ENCODE measurements around the gene MED27.

MED27 gene

GRCh38 chr9:131853434-131853833 is 226.2 kb downstream of the MED27 start:
- Histone ChIP-seq H3K4me1 (ENCODE audit: insufficient read depth, low read length) (peaks cover 6% of the 10 kb centered on the region), H3K9ac (ENCODE audit: low read depth, low read length) (no peak overlapping the region), H3K36me3 (ENCODE audit: insufficient read depth, low read length) (no peaks in the 10 kb centered on the region), H3K9me3 (ENCODE audit: control insufficient read depth, insufficient read depth, low read length) (no peaks in the 10 kb centered on the region)

DNA sequence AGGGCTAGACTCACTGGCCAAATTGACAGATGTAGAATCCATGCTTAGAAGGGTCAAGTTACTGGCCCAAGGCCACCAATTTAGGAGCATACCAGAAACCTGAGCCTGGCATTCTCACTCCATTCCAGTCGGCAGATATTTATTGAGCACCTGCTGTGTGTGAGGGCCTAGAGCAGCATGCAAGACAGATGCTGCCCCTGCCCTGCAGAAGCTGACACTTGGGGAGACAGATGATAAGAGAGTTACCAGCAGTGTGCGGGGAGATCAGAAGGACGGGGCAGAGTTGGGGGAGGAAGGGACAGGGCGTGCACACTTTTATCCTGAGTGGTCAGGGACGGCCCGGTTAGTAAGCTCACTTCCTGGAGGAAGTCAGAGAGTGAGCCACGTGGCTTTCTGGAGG is 228.3 kb downstream of the MED27 start:
- Histone ChIP-seq H3K9me3 (ENCODE audit: control insufficient read depth, insufficient read depth, low read length) (no peaks in the 10 kb centered on the region), H3K9ac (ENCODE audit: low read depth, low read length) (no peak overlapping the region), H3K36me3 (ENCODE audit: insufficient read depth, low read length) (no peaks in the 10 kb centered on the region), H3K4me1 (ENCODE audit: insufficient read depth, low read length) (peaks cover 6% of the 10 kb centered on the region)

GRCh38 chr9:131849391-131849790 is 230.3 kb downstream of the MED27 start:
- Histone ChIP-seq H3K36me3 (ENCODE audit: insufficient read depth, low read length) (no peaks in the 10 kb centered on the region), H3K4me1 (ENCODE audit: insufficient read depth, low read length) (no peaks in the 10 kb centered on the region), H3K9ac (ENCODE audit: low read depth, low read length) (no peak overlapping the region), H3K9me3 (ENCODE audit: control insufficient read depth, insufficient read depth, low read length) (no peaks in the 10 kb centered on the region)

DNA sequence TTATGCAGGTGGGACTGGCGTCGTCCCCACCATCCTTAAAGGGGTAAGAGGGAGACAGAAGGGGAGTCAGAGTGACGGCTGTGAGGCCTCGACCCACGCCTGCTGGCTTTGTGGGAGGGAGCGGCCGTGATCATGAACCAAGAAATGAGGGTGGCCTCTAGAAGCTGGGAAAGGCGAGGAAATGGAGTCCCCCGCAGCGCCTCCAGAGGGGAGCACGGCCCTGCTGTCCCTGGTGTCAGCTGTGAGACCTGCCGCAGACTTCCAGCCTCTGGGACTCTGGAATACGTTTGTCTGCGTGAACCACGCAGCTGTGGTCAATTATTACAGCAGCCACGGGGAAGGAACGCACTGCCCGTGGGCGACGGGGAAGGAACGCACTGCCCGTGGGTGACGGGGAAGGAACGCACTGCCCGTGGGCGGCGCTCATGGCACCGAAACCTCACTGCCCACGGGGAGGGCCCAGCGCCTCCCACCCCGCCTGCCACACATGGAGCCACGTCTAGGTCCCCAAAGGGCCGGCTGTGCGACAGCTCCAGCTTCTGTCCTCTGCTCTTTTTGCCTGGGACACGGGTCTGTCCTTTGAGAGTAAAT is 231.0 kb downstream of the MED27 start:
- H3K9me3 ChIP-seq (ENCODE audit: control insufficient read depth, insufficient read depth, low read length), result no peaks in the 10 kb centered on the region
- no peaks in the 10 kb centered on the region for H3K4me1 ChIP-seq (ENCODE audit: insufficient read depth, low read length)
- no peaks in the 10 kb centered on the region for H3K36me3 ChIP-seq (ENCODE audit: insufficient read depth, low read length)
- no peak overlapping the region for H3K9ac ChIP-seq (ENCODE audit: low read depth, low read length)

DNA sequence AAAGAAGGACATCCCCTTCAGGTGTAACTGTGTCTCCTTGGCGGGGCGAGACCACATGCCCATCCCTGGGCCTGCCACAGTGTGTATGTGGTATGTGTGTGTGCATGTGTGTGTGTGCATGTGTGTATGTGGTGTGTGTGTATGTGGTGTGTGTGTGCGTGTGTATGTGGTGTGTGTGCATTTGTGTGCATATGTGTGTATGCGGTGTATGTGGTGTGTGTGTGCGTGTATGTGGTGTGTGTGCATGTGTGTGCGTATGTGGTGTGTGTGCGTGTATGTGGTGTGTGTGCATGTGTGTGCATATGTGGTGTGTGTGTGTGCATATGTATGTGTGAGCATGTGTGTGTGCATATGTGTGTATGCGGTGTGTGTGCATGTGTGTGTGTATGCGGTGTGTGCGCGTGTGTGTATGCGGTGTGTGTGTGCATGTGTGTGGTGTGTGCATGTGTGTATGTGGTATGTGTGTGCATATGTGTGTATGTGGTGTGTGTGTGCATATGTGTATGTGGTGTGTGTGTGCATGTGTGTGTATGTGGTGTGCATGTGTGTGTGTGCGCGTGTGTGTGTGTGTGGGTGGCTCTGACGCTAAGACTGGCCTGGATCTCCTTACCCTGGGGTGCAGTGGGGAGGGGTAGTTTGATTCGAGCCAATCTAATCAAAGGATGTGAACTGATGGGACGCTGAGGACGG is 231.9 kb downstream of the MED27 start:
- Histone ChIP-seq H3K36me3 (ENCODE audit: insufficient read depth, low read length) (no peaks in the 10 kb centered on the region), H3K4me1 (ENCODE audit: insufficient read depth, low read length) (no peaks in the 10 kb centered on the region), H3K9ac (ENCODE audit: low read depth, low read length) (no peak overlapping the region), H3K9me3 (ENCODE audit: control insufficient read depth, insufficient read depth, low read length) (no peaks in the 10 kb centered on the region)

GRCh38 chr9:131845305-131846298 is 234.1 kb downstream of the MED27 start:
- no peaks in the 10 kb centered on the region for H3K36me3 ChIP-seq (ENCODE audit: insufficient read depth, low read length)
- no peak overlapping the region for H3K9ac ChIP-seq (ENCODE audit: low read depth, low read length)
- H3K4me1 ChIP-seq (ENCODE audit: insufficient read depth, low read length), result no peaks in the 10 kb centered on the region
- H3K9me3 ChIP-seq (ENCODE audit: control insufficient read depth, insufficient read depth, low read length), result no peaks in the 10 kb centered on the region

DNA sequence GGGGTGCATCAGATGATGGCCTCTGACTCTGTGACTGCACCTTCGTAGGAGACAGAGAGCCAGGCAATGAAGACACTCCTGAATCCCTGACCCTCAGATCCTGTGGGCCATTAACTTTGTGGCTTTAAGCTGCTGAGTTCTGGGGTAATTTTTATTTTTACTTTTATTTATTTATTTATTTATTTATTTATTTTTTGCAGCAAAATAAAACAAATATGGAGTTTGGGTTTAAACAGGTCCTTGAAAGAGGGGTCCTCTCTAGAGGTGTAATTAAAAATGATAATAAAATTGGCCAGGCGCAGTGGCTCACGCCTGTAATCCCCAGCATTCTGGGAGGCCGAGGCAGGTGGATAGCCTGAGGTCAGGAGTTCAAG is 234.9 kb downstream of the MED27 start:
- no peaks in the 10 kb centered on the region for H3K9me3 ChIP-seq (ENCODE audit: control insufficient read depth, insufficient read depth, low read length)
- no peak overlapping the region for H3K9ac ChIP-seq (ENCODE audit: low read depth, low read length)
- no peaks in the 10 kb centered on the region for H3K4me1 ChIP-seq (ENCODE audit: insufficient read depth, low read length)
- H3K36me3 ChIP-seq (ENCODE audit: insufficient read depth, low read length), result no peaks in the 10 kb centered on the region

GRCh38 chr9:131843989-131844744 is 235.5 kb downstream of the MED27 start:
- no peak overlapping the region for H3K9ac ChIP-seq (ENCODE audit: low read depth, low read length)
- no peaks in the 10 kb centered on the region for H3K4me1 ChIP-seq (ENCODE audit: insufficient read depth, low read length)
- no peaks in the 10 kb centered on the region for H3K36me3 ChIP-seq (ENCODE audit: insufficient read depth, low read length)
- H3K9me3 ChIP-seq (ENCODE audit: control insufficient read depth, insufficient read depth, low read length), result no peaks in the 10 kb centered on the region

- no peaks in the 10 kb centered on the region for H3K36me3 ChIP-seq (ENCODE audit: insufficient read depth, low read length)
- H3K9me3 ChIP-seq (ENCODE audit: control insufficient read depth, insufficient read depth, low read length), result no peaks in the 10 kb centered on the region
- no peaks in the 10 kb centered on the region for H3K4me1 ChIP-seq (ENCODE audit: insufficient read depth, low read length)
- no peak overlapping the region for H3K9ac ChIP-seq (ENCODE audit: low read depth, low read length)
These were observed 237.8 kb downstream of the MED27 start for GRCh38 chr9:131841765-131842318.

DNA sequence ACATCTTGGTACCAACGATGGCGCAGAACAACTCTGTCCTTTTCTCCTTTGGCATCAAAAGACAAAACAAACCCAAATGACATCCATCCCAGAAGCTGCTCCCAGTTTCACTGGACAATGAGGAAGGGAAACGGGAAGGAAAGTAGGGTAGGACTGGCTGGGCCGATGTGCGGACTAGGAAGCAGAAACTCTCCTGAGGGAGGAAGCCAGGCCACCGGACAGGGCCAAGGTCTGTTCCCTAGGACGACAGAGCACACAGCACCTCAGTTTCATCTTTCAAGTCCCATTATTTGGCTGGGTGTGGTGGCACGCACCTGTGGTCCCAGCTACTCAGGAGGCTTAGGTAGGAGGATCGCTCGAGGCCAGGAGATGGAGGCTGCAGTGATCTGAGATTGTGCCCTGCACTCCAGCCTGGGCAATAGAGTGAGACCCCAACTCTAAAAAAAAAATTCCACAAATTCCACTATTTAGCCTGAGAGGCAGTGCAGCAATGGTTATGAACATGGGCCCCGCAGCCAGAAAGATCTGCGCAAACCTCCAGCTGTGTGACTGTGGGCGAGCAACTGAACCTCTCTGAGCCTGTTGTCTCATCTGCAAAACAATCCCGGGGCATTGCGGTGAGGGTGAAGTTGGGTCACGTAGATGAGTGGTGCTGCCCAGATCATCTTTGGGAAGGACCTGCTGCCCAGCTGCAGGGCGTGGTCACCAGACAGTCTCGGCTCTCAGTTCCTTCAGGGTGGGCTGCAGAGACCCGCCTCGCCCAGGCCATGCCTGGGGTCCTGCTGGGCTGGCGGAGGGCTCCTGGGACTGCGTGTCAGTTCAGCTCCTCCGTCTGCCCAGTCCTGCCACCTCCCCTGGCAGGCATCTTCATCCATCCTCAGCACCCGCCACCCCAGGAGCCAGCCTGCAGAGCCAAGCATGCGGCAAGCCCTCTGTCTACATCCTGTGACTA is 238.6 kb downstream of the MED27 start:
- H3K9me3 ChIP-seq (ENCODE audit: control insufficient read depth, insufficient read depth, low read length), result no peaks in the 10 kb centered on the region
- H3K9ac ChIP-seq (ENCODE audit: low read depth, low read length), result no peak overlapping the region
- H3K36me3 ChIP-seq (ENCODE audit: insufficient read depth, low read length), result no peaks in the 10 kb centered on the region
- no peaks in the 10 kb centered on the region for H3K4me1 ChIP-seq (ENCODE audit: insufficient read depth, low read length)

- Histone ChIP-seq H3K9ac (ENCODE audit: low read depth, low read length) (no peak overlapping the region), H3K36me3 (ENCODE audit: insufficient read depth, low read length) (no peaks in the 10 kb centered on the region), H3K9me3 (ENCODE audit: control insufficient read depth, insufficient read depth, low read length) (no peaks in the 10 kb centered on the region), H3K4me1 (ENCODE audit: insufficient read depth, low read length) (no peaks in the 10 kb centered on the region)
These were observed 239.4 kb downstream of the MED27 start for GRCh38 chr9:131840220-131840619.

GRCh38 chr9:131839281-131840084 is 240.2 kb downstream of the MED27 start:
- Histone ChIP-seq H3K9ac (ENCODE audit: low read depth, low read length) (no peak overlapping the region), H3K9me3 (ENCODE audit: control insufficient read depth, insufficient read depth, low read length) (no peaks in the 10 kb centered on the region), H3K36me3 (ENCODE audit: insufficient read depth, low read length) (no peaks in the 10 kb centered on the region), H3K4me1 (ENCODE audit: insufficient read depth, low read length) (no peaks in the 10 kb centered on the region)

Measured in ES-I3 (cell line).